OCI-LY3 (cell line): ENCODE measurements around the gene HSCB.

Experiments
- H2AFZ ChIP-seq: fragments of 200-600, 300-600 bp; shearing (Covaris generic); 2 replicates; pipeline ENCODE4 v1.6.0; 2014; ENCODE audit warnings: antibody characterized with exemption, low read depth, low read length
- H3K27ac ChIP-seq: fragments of 200-600, 300-600 bp; sonication (generic); 2 replicates; pipeline ENCODE4 v1.5.1; 2014; ENCODE audit warnings: mild to moderate bottlenecking, low read length, moderate library complexity, mixed read lengths
- H3K27me3 ChIP-seq: fragments of 200-600, 300-600 bp; sonication (generic); 2 replicates; pipeline ENCODE4 v1.6.1; 2014; ENCODE audit warnings: low read depth, low read length, mixed read lengths
- H3K36me3 ChIP-seq: fragments of 200-600, 300-600 bp; sonication (generic); replicated peaks from 2 replicates; pipeline ENCODE3; 2014; ENCODE audit warnings: low read depth, low read length, mixed read lengths
- H3K4me1 ChIP-seq: fragments of 300-600, 200-600 bp; sonication (generic); 2 replicates; pipeline ENCODE4 v1.6.1; 2014; ENCODE audit warnings: low read length, mixed read lengths
- H3K4me2 ChIP-seq: fragments of 200-600, 300-600 bp; sonication (generic); 2 replicates; pipeline ENCODE4 v1.6.1; 2014; ENCODE audit warnings: low read length, mixed read lengths
- H3K4me3 ChIP-seq: fragments of 300-600, 200-600 bp; sonication (generic); 2 replicates; pipeline ENCODE4 v1.5.1; 2014; ENCODE audit warnings: antibody characterized with exemption, mild to moderate bottlenecking, low read length, moderate library complexity
- H3K79me2 ChIP-seq: fragments of 300-600, 200-600 bp; shearing (Covaris generic); 2 replicates; pipeline ENCODE4 v1.6.1; 2014; ENCODE audit warnings: mild to moderate bottlenecking, low read length, mixed read lengths
- H3K9ac ChIP-seq: fragments of 300-600, 200-600 bp; shearing (Covaris generic); 2 replicates; pipeline ENCODE4 v1.6.0; 2014; ENCODE audit warnings: mild to moderate bottlenecking, low read length, moderate library complexity
- H3K9me3 ChIP-seq: fragments of 200-600, 300-600 bp; shearing (Covaris generic); 2 replicates; pipeline ENCODE4 v1.6.1; 2014; ENCODE audit warnings: low read length, mixed read lengths; ENCODE audit not compliant: insufficient read depth
- H4K20me1 ChIP-seq: fragments of 200-600, 300-600 bp; sonication (generic); 2 replicates; pipeline ENCODE4 v1.6.1; 2016; ENCODE audit warnings: low read length, mixed read lengths; ENCODE audit not compliant: insufficient read depth
- CTCF ChIP-seq: fragments of 200-600, 300-600 bp; sonication (generic); IDR thresholded peaks from 2 replicates; pipeline ENCODE4 v1.5.1; 2014; ENCODE audit warnings: antibody characterized with exemption, low read length, low read depth
- EZH2phosphoT487 ChIP-seq: fragments of 200-600 bp; shearing (Covaris generic); IDR thresholded peaks from 2 replicates; pipeline ENCODE4 v1.6.1; 2018; ENCODE audit warnings: antibody characterized with exemption, mixed run types, low read depth

The HSCB gene

DNA sequence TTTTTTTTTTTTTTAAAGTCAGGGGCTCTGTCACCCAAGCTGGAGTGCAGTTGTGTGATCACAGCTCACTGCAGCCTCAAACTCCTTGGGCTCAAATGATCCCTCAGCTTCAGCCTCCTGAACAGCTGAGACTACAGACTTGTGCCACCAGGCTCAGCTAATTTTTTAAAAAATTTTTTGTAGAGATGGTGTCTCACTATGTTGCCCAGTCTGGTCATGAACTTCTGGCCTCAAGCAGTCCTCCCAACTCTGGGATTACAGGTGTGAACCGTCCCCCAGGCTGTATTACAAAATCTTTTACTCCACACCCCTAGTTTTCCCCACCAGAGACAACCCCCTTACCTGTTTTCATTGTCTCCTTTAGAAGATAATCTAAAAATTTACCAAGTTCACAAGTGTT lies 32.5 kb downstream of the HSCB start:
- H4K20me1 ChIP-seq, result 0 out of 2 replicates have a peak, but pooled peaks cover 2% of the 10 kb centered on the region
- H3K9me3 ChIP-seq, result no peaks in the 10 kb centered on the region
- H3K4me1 ChIP-seq, result peaks cover 9% of the 10 kb centered on the region
- H3K27me3 ChIP-seq, result no peaks in the 10 kb centered on the region
- H3K79me2 ChIP-seq, result peaks cover 67% of the 10 kb centered on the region
- no peak overlapping the region for H3K4me2 ChIP-seq
- H3K4me3 ChIP-seq, result no peak overlapping the region
- no peak overlapping the region for H3K9ac ChIP-seq
- H2AFZ ChIP-seq, result no peak overlapping the region
- peaks cover 25% of the 10 kb centered on the region for H3K36me3 ChIP-seq
- TF ChIP-seq CTCF (no peak), EZH2phosphoT487 (no peak)
- no peak overlapping the region for H3K27ac ChIP-seq

- Histone ChIP-seq H3K79me2 (peaks cover 64% of the 10 kb centered on the region), H3K4me1 (no peaks in the 10 kb centered on the region), H3K9me3 (no peaks in the 10 kb centered on the region), H3K4me3 (no peak overlapping the region), H3K4me2 (no peak overlapping the region), H3K27ac (no peak overlapping the region), H3K9ac (no peak overlapping the region), H3K27me3 (no peaks in the 10 kb centered on the region), H4K20me1 (peaks cover 14% of the 10 kb centered on the region; the same call in 1 of the 2 replicates), H2AFZ (no peak overlapping the region), H3K36me3 (peaks cover 54% of the 10 kb centered on the region)
- TF ChIP-seq CTCF (no peak), EZH2phosphoT487 (no peak)
Observed at GRCh38 chr22:28779833-28780232, 38.0 kb downstream of the HSCB start.

GRCh38 chr22:28780296-28780695 lies 38.5 kb downstream of the HSCB start:
- TF ChIP-seq CTCF (no peak), EZH2phosphoT487 (no peak)
- H3K79me2 ChIP-seq, result peaks cover 60% of the 10 kb centered on the region
- H4K20me1 ChIP-seq, result peaks cover 14% of the 10 kb centered on the region; the same call in 1 of the 2 replicates
- no peaks in the 10 kb centered on the region for H3K4me1 ChIP-seq
- H3K9me3 ChIP-seq, result no peaks in the 10 kb centered on the region
- H2AFZ ChIP-seq, result no peak overlapping the region
- peaks cover 53% of the 10 kb centered on the region for H3K36me3 ChIP-seq
- no peak overlapping the region for H3K4me3 ChIP-seq
- no peak overlapping the region for H3K4me2 ChIP-seq
- no peaks in the 10 kb centered on the region for H3K27me3 ChIP-seq
- H3K9ac ChIP-seq, result no peak overlapping the region
- no peak overlapping the region for H3K27ac ChIP-seq

DNA sequence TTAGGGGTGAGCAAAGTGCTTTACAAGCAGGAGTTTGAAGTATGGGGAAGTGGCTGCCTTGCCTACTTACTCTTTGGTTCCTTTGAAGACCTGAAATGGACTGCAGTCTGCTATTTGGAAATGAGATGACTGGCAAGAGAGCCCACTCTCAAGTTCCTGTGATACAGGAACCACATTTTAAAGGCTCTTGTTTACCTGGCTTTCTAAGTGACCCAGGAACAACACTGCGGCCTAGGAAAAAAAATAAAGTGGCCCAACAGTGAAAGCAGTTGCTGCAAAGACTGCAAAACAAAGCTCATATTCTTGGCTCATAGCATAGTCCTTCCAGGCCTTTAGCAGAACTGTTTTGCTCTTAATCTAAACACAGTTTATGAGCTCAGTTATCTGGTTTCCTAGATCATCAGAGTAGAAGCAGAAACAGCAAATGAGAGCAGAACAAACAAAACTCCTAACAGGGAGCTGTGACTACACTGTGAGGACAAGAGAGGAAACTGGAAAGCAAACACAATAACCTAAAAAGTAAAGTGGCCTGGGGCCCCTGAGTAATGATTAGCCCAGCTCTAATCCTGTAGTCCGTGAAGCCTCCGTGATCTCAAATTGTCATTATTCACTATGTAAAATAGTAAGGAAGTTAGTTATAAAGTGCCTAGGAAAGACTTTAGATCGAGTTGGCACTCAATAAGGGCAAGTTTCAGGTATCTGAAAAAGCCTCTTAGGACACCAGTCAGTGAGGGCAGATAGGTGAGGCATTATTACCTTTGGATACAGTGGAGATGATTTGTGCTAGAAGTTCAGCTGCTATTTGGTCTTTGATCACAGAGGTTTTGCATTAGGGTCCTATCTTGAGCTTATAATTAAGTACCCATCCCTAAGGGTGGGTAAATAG lies 42.2 kb downstream of the HSCB start:
- no peak overlapping the region for H3K27ac ChIP-seq
- H3K4me1 ChIP-seq, result no peaks in the 10 kb centered on the region; the same call in 1 of the 2 replicates

More for the DNA sequence above, 42.2 kb downstream of the HSCB start:
- Histone ChIP-seq H3K9me3 (no peaks in the 10 kb centered on the region), H3K4me2 (no peak overlapping the region), H4K20me1 (peaks cover 19% of the 10 kb centered on the region), H3K79me2 (peaks cover 23% of the 10 kb centered on the region), H3K27me3 (no peaks in the 10 kb centered on the region), H3K36me3 (peaks cover 70% of the 10 kb centered on the region), H2AFZ (no peak overlapping the region), H3K9ac (no peak overlapping the region), H3K4me3 (no peak overlapping the region)
- TF ChIP-seq CTCF (no peak), EZH2phosphoT487 (no peak)
